ENCODE data around the gene DNMBP. TPM values are rescaled to one million over a fixed set of nuclear protein-coding genes. Genes with fewer than 3 reads are reported as not detected.

Gene DNMBP
- total RNA-seq (11.9 TPM), polyA plus RNA-seq (10.0 TPM)
- long read RNA-seq, donor 1 = 0 reads
- long read RNA-seq, donor 2 = 0 reads
- long read RNA-seq, donor 3, partial matches to known transcripts = 15 of 15 reads
- long read RNA-seq, donor 3, other reads (novel, unspliced or antisense) = 0 of 15 reads
- long read RNA-seq, donor 4, partial matches to known transcripts = 0 of 6 reads
- long read RNA-seq, donor 4, other reads (novel, unspliced or antisense) = 6 of 6 reads
- long read RNA-seq, donor 5, partial matches to known transcripts = 5 of 5 reads
- long read RNA-seq, donor 5, other reads (novel, unspliced or antisense) = 0 of 5 reads
- long read RNA-seq, donor 6, partial matches to known transcripts = 21 of 21 reads
- long read RNA-seq, donor 6, other reads (novel, unspliced or antisense) = 0 of 21 reads
- long read RNA-seq, donor 7, partial matches to known transcripts = 7 of 7 reads
- long read RNA-seq, donor 7, other reads (novel, unspliced or antisense) = 0 of 7 reads
- long read RNA-seq, donor 8 = 0 reads
- long read RNA-seq, donor 9, partial matches to known transcripts = 6 of 6 reads
- long read RNA-seq, donor 9, other reads (novel, unspliced or antisense) = 0 of 6 reads
- long read RNA-seq, donor 10, partial matches to known transcripts = 29 of 29 reads
- long read RNA-seq, donor 10, other reads (novel, unspliced or antisense) = 0 of 29 reads

GRCh38 chr10:100009793-100010676, at the start of gene DNMBP:
Gene DNMBP (minus strand): TSS chr10:100009947. CDS start chr10:99972124, 37,823 bp downstream.
- peak in 5 of 9 donors; percentile 77 to 92 (median 89) for DNase-seq (ENCODE audit: low read depth in 6 of 9, low spot score in 9 of 9)
- Histone ChIP-seq H3K27me3 (ENCODE audit: control insufficient read depth in 2 of 2, insufficient read depth in 1 of 2, low read length in 1 of 2) (no peaks in the 10 kb centered on the region), H3K9me3 (ENCODE audit: control insufficient read depth in 2 of 2, insufficient read depth in 1 of 2, low read length in 1 of 2) (no peaks in the 10 kb centered on the region), H3K36me3 (ENCODE audit: control insufficient read depth in 2 of 2, insufficient read depth in 2 of 2, low read length in 1 of 2) (no peaks in the 10 kb centered on the region), H3K4me3 (ENCODE audit: low read length in 2 of 2) (peak within 1 kb of the TSS; percentile 90 to 99), H3K27ac (ENCODE audit: low read depth in 1 of 2, low read length in 1 of 2) (peak within 1 kb of the TSS; percentile 48 to 90), H3K4me1 (ENCODE audit: control insufficient read depth in 2 of 2, insufficient read depth in 2 of 2, low read length in 2 of 2) (peaks cover 40 to 58% of the 10 kb centered on the region in 2 donors)
- WGBS = 5% methylated on average over 84 of the region's 86 CpGs

- Histone ChIP-seq H3K27ac (ENCODE audit: low read depth in 1 of 2, low read length in 1 of 2) (no peak overlapping the region), H3K4me3 (ENCODE audit: low read length in 2 of 2) (no peak overlapping the region), H3K4me1 (ENCODE audit: control insufficient read depth in 2 of 2, insufficient read depth in 2 of 2, low read length in 2 of 2) (no peaks in the 10 kb centered on the region), H3K9me3 (ENCODE audit: control insufficient read depth in 2 of 2, insufficient read depth in 1 of 2, low read length in 1 of 2) (no peaks in the 10 kb centered on the region), H3K36me3 (ENCODE audit: control insufficient read depth in 2 of 2, insufficient read depth in 2 of 2, low read length in 1 of 2) (no peaks in the 10 kb centered on the region), H3K27me3 (ENCODE audit: control insufficient read depth in 2 of 2, insufficient read depth in 1 of 2, low read length in 1 of 2) (peaks cover 0 to 8% of the 10 kb centered on the region in 2 donors)
- 87% methylated on average over 1 of the region's 1 CpG for WGBS
- no peak for DNase-seq (ENCODE audit: low read depth in 6 of 9, low spot score in 9 of 9)
Measured at GRCh38 chr10:100057948-100058347, 48.2 kb upstream of the DNMBP start.

GRCh38 chr10:100053686-100054460, 44.1 kb upstream of the DNMBP start:
- DNase-seq (ENCODE audit: low read depth in 6 of 9, low spot score in 9 of 9) = no peak
- Histone ChIP-seq H3K27me3 (ENCODE audit: control insufficient read depth in 2 of 2, insufficient read depth in 1 of 2, low read length in 1 of 2) (peaks cover 0 to 10% of the 10 kb centered on the region in 2 donors), H3K9me3 (ENCODE audit: control insufficient read depth in 2 of 2, insufficient read depth in 1 of 2, low read length in 1 of 2) (no peaks in the 10 kb centered on the region), H3K4me3 (ENCODE audit: low read length in 2 of 2) (no peak overlapping the region), H3K27ac (ENCODE audit: low read depth in 1 of 2, low read length in 1 of 2) (no peak overlapping the region), H3K36me3 (ENCODE audit: control insufficient read depth in 2 of 2, insufficient read depth in 2 of 2, low read length in 1 of 2) (no peaks in the 10 kb centered on the region), H3K4me1 (ENCODE audit: control insufficient read depth in 2 of 2, insufficient read depth in 2 of 2, low read length in 2 of 2) (no peaks in the 10 kb centered on the region)
- 76% methylated on average over 6 of the region's 6 CpGs for WGBS

- no peaks in the 10 kb centered on the region for H3K27me3 ChIP-seq (ENCODE audit: control insufficient read depth in 2 of 2, insufficient read depth in 1 of 2, low read length in 1 of 2)
- WGBS = 33% methylated on average over 7 of the region's 7 CpGs
- peak overlapping the region in 1 of 2 donors; percentile 36 for H3K27ac ChIP-seq (ENCODE audit: low read depth in 1 of 2, low read length in 1 of 2)
- peaks cover 13 to 48% of the 10 kb centered on the region in 2 donors for H3K4me1 ChIP-seq (ENCODE audit: control insufficient read depth in 2 of 2, insufficient read depth in 2 of 2, low read length in 2 of 2)
- no peak overlapping the region for H3K4me3 ChIP-seq (ENCODE audit: low read length in 2 of 2)
- H3K9me3 ChIP-seq (ENCODE audit: control insufficient read depth in 2 of 2, insufficient read depth in 1 of 2, low read length in 1 of 2) = no peaks in the 10 kb centered on the region
- peak; percentile 68 to 92 (median 83) for DNase-seq (ENCODE audit: low read depth in 6 of 9, low spot score in 9 of 9)
- H3K36me3 ChIP-seq (ENCODE audit: control insufficient read depth in 2 of 2, insufficient read depth in 2 of 2, low read length in 1 of 2) = peaks cover 0 to 2% of the 10 kb centered on the region in 2 donors
Measured at GRCh38 chr10:100046021-100046486, 36.3 kb upstream of the DNMBP start.

- no peaks in the 10 kb centered on the region for H3K9me3 ChIP-seq (ENCODE audit: control insufficient read depth in 2 of 2, insufficient read depth in 1 of 2, low read length in 1 of 2)
- H3K27ac ChIP-seq (ENCODE audit: low read depth in 1 of 2, low read length in 1 of 2) = peak overlapping the region in 1 of 2 donors; percentile 36
- peaks cover 0 to 2% of the 10 kb centered on the region in 2 donors for H3K36me3 ChIP-seq (ENCODE audit: control insufficient read depth in 2 of 2, insufficient read depth in 2 of 2, low read length in 1 of 2)
- DNase-seq (ENCODE audit: low read depth in 6 of 9, low spot score in 9 of 9) = no peak
- peaks cover 13 to 50% of the 10 kb centered on the region in 2 donors for H3K4me1 ChIP-seq (ENCODE audit: control insufficient read depth in 2 of 2, insufficient read depth in 2 of 2, low read length in 2 of 2)
- no peak overlapping the region for H3K4me3 ChIP-seq (ENCODE audit: low read length in 2 of 2)
- no peaks in the 10 kb centered on the region for H3K27me3 ChIP-seq (ENCODE audit: control insufficient read depth in 2 of 2, insufficient read depth in 1 of 2, low read length in 1 of 2)
- WGBS = 85% methylated on average over 2 of the region's 2 CpGs
Measured at GRCh38 chr10:100045592-100045991, 35.8 kb upstream of the DNMBP start.

GRCh38 chr10:100043796-100044195, 34.0 kb upstream of the DNMBP start:
- Histone ChIP-seq H3K36me3 (ENCODE audit: control insufficient read depth in 2 of 2, insufficient read depth in 2 of 2, low read length in 1 of 2) (peaks cover 0 to 2% of the 10 kb centered on the region in 2 donors), H3K27me3 (ENCODE audit: control insufficient read depth in 2 of 2, insufficient read depth in 1 of 2, low read length in 1 of 2) (no peaks in the 10 kb centered on the region), H3K9me3 (ENCODE audit: control insufficient read depth in 2 of 2, insufficient read depth in 1 of 2, low read length in 1 of 2) (no peaks in the 10 kb centered on the region), H3K4me3 (ENCODE audit: low read length in 2 of 2) (no peak overlapping the region), H3K4me1 (ENCODE audit: control insufficient read depth in 2 of 2, insufficient read depth in 2 of 2, low read length in 2 of 2) (peaks cover 13 to 52% of the 10 kb centered on the region in 2 donors), H3K27ac (ENCODE audit: low read depth in 1 of 2, low read length in 1 of 2) (peak overlapping the region; percentile 55 to 60)
- WGBS = 62% methylated on average over 3 of the region's 3 CpGs
- DNase-seq (ENCODE audit: low read depth in 6 of 9, low spot score in 9 of 9) = peak in 1 of 9 donors; percentile 22

- Histone ChIP-seq H3K4me1 (ENCODE audit: control insufficient read depth in 2 of 2, insufficient read depth in 2 of 2, low read length in 2 of 2) (peaks cover 13 to 57% of the 10 kb centered on the region in 2 donors), H3K9me3 (ENCODE audit: control insufficient read depth in 2 of 2, insufficient read depth in 1 of 2, low read length in 1 of 2) (no peaks in the 10 kb centered on the region), H3K27ac (ENCODE audit: low read depth in 1 of 2, low read length in 1 of 2) (peak overlapping the region; percentile 55 to 60), H3K27me3 (ENCODE audit: control insufficient read depth in 2 of 2, insufficient read depth in 1 of 2, low read length in 1 of 2) (no peaks in the 10 kb centered on the region), H3K4me3 (ENCODE audit: low read length in 2 of 2) (no peak overlapping the region), H3K36me3 (ENCODE audit: control insufficient read depth in 2 of 2, insufficient read depth in 2 of 2, low read length in 1 of 2) (peaks cover 0 to 2% of the 10 kb centered on the region in 2 donors)
- WGBS = 85% methylated on average over 2 of the region's 2 CpGs
- DNase-seq (ENCODE audit: low read depth in 6 of 9, low spot score in 9 of 9) = peak in 3 of 9 donors; percentile 31 to 65 (median 46)
Measured at GRCh38 chr10:100043344-100043743, 33.6 kb upstream of the DNMBP start.
